GM20431 (cell line): Measurements from ENCODE around the gene F7.

Source experiments
- in situ Hi-C: fragments of 300-500 bp; cut with MseI, MboI; formaldehyde crosslinking; loops from one replicate; pipeline ENCODE4 v1.15.0; 2020; ENCODE audit warnings: low sequenced_read_pairs; ENCODE audit not compliant: unreplicated experiment

Gene F7

DNA sequence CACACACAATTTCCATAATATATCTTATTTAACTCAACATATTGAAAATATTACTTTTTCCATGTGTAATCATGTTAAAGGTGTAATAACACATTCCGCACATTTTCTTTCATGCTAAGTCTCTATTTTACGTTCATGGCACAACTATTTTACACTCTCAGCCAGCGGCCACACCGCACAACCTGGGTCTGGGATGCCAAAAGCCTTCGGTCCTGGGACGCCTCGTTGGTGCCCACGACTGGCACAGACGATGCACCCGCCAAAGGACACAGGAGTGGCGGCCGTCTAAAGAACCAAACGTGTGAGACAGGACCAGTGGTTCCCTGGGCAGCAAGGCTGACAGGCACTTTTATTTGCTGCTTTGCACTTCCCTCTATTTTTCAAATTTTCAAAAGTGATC lies 42.8 kb downstream of the F7 start:
- in situ Hi-C loops = no loop called here

- in situ Hi-C loops = no loop called here
Observed at GRCh38 chr13:113148940-113149503, 43.4 kb downstream of the F7 start.

GRCh38 chr13:113149711-113150549 lies 44.3 kb downstream of the F7 start:
- in situ Hi-C loops = no loop called here

DNA sequence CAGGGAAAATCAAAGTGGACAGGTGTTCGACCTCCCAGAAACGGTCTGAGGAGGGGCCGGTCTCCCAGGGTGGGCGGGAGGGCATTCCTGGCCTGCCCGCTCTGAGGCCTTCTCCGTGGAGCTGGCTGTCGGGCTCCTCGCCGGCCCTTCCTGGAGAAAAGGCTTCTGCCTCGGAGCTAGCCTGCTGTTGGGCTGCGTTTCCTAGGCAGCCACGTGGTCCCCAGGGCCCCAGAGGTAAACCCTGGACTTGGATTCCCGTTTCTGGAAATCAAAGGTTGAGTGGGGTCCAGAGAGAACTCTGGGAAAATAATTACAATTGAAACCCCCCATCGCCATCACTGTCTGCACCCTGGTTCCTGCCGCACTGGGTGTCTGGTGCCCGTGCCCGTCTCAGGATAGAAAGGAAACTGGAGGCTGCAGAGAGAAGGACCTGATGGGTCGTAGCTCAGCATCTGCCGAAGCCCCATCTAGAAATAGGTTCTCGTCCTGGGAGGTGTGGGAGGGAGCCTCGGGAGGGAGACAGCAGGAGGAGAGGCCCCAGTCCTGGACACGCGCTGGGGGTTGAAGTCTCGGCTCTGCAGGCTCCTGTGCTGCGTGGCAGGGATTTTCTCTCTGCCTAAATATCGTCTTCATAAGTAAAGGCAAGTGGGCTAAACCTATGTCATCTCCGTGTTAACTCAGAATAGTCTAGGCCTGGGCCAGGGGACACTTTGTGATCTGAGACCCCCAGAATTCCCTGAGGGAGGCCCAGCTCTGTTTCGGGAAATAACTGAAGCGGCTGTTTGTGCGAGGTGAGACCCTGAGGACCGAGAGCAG lies 45.2 kb downstream of the F7 start:
- in situ Hi-C loops = no loop called here

DNA sequence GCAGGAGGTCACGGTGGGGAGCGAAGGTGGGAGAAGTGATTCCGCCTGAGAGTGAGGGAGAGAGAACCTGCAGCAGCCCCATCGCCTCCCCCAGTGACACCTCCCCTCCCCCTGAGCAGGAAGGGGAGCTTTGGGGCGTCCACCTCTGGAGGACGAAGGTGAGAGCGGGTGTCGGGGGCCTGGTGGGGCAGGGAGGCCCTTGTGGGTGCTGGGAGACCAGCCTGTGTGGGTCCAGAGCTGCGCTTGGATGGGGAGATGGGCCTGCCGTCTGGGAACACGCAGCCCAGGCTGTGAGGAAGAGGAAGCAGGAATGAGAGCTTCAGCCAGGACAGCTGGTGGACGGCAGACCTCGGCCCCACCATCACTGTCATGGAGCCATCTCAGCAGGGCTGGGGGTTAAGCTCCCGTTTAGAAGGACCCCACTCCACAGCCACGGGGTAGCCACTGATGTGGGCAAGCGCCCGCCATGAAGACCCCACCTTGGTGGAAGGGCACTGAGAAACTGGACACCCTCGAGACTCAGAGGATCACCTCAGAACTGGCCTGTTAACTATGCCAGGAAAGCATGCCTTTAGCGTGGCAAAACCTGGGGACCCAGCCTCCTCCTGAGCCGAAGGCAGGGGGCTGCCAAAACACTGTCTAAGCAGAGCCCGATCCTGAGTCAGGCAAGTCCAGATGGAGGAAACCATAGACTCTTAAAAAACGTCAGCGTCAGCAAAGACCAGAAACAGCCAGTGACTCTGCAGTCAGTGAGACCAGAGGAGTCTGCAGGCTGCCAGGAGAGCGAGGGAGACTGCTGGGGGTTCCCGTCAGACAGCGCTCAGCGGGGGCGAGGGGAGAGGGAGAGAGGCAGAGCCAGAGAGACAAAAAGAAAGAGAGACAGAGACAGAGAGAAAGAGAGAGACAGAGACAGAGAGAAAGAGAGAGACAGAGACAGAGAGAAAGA lies 46.4 kb downstream of the F7 start:
- in situ Hi-C loops = no loop called here

- in situ Hi-C loops = no loop called here
Observed at GRCh38 chr13:113152691-113152983, 47.0 kb downstream of the F7 start.

GRCh38 chr13:113152984-113153809 lies 47.6 kb downstream of the F7 start:
- in situ Hi-C loops = no loop called here

DNA sequence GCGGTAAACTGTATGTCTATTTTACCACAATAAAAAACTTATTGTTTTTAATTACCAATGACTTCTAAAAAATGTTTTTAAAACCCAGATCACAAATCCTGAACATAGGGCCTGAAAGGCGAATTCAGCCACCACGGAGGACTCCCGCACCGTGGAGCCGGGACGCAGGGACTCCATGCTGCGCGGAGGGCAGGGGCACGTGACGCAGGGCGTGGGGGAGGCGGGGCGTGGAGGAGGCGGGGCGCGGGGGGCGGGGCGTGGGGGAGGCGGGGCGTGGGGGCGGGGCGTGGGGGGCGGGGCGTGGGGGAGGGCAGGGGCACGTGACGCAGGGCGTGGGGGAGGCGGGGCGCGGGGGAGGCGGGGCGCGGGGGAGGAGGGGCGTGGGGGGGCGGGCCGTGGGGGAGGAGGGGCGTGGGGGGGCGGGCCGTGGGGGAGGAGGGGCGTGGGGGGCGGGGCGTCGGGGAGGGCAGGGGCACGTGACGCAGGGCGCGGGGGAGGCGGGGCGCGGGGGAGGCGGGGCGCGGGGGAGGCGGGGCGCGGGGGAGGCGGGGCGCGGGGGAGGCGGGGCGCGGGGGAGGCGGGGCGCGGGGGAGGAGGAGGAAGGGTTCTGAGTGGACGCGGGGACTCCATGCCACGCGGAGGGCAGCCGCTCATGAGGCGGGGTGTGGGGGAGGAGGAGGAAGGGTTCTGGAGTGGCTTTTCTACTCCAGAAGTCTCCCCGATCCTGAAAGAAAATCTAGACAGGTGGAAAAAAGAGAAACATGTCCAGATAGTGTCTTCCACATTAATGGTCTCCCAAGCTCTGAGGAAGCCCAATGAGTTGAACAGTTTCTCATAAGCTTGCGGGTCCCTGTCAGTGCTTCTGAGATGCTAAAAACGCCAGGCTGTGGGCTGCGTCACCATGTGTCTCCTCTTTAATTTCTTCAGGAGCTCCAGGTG lies 48.5 kb downstream of the F7 start:
- in situ Hi-C loops = no loop called here

GRCh38 chr13:113155201-113155600 lies 49.6 kb downstream of the F7 start:
- in situ Hi-C loops = no loop called here

DNA sequence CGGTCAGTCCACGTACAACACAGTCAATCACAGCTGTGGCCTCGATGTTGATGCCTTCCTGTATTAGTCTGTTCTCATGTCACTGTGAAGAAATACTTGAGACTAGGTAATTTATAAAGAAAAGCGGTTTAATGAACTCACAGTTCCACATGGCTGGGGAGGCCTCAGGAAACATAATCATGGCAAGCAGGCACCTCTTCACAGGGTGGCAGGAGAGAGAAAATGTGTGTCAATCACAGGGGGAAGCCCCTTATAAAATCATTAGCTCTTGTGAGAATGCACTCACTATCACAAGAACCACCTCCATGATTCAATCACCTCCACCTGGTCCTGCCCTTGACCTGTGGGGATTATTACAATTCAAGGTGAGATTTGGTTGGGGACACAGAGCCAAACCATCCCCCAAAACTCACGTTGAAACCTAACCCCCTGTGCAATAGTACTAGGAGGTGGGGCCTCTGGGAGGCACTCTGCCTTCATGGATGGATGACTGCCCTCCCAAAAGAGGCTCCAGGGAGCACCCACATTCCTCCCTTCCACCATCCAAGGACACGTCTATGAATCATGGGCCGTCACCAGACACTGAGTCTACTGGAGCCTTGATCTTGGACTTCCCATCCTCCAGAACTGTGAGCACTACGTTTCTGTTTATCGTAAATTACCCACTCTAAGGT lies 50.5 kb downstream of the F7 start:
- in situ Hi-C loops = no loop called here

DNA sequence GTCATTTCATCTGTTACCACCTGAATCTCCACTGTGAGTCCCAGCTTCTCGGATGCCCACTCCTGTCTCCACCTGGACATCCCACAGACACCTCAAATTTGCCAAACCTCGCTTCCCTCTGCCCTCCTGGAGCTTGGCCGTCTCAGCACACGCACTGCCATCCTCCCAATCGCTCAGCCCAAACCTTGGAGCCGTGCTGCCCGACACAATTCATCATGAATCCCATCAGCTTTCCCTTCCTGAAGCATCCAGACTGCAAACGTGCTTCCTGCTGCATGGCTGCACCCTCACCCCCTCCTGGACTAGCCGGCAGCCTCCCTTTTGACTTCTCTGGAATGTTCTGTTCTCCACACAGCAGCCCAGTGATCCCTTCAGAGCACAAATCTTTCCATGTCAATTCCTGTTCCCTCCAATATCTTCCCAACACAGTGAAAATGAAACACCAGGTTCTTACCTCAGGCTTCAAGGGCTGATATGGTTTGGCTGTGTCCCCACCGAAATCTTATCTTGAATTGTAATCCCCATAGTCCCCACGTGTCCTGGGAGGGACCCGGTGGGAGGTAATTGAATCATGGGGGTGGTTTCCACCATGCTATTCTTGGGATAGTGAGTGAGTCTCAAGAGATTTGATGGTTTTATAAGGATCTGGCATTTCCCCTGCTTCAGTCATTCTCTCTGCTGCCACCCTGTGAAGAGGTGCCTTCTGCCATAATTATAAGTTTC lies 51.8 kb downstream of the F7 start:
- in situ Hi-C loops = no loop called here

GRCh38 chr13:113157929-113158747 lies 52.5 kb downstream of the F7 start, which contains the start of gene PROZ:
TSS of gene PROZ (plus strand) at chr13:113158648. CDS start at chr13:113158661, 13 bp downstream.
- in situ Hi-C loops = no loop called here

- in situ Hi-C loops = no loop called here
Observed at GRCh38 chr13:113158946-113159345, 53.4 kb downstream of the F7 start.

- in situ Hi-C loops = no loop called here
Observed at GRCh38 chr13:113159701-113160100, 54.1 kb downstream of the F7 start.

DNA sequence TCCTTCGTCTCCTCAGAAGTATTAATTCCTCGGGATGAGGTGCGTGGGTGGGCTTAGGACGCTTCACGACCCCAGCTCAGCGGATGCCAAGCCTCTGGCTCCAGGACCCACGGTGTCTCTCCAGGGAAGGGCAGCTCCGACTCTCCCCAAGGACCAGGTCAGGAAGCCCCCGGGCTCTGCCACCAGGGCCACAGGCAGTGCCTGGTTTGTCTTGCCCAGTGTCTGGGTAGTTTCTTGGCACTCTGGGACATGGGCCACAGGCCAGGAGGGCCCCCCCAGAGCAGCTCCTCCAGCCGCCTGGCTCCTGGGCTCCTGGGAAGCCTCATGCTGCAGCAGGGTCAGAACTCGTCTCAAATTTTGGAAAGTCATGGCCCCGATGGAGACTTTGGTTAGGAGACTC lies 55.4 kb downstream of the F7 start:
- in situ Hi-C loops = no loop called here

GRCh38 chr13:113161433-113161832 lies 55.8 kb downstream of the F7 start:
- in situ Hi-C loops = no loop called here
